HEK293 (cell line): ENCODE data around the gene ELMO1.

ENCODE experiments used
- CTCF ChIA-PET: fragments of 350-600 bp; formaldehyde crosslinking; extraction: SDS; loops from one replicate; lab custom pipeline; 2021; ENCODE audit warnings: antibody characterized with exemption; lab: Yijun Ruan, JAX
- POLR2A ChIA-PET: fragments of 300-600 bp; formaldehyde crosslinking; extraction: SDS; loops from one replicate; lab custom pipeline; 2020; ENCODE audit warnings: antibody characterized with exemption, inconsistent platforms; lab: Yijun Ruan, JAX
- H3K27ac ChIP-seq: fragments of 200-500 bp; sonication (Bioruptor generic); 2 replicates; pipeline ENCODE4 v1.5.1; 2014; ENCODE audit warnings: low read depth, low read length, control low read depth, inconsistent platforms; ENCODE audit errors: extremely low read depth
- H3K36me3 ChIP-seq, 2 experiments: fragments of 200-500 bp in 1 of 2; sonication (Bioruptor generic) in 1 of 2; 1 replicate in 1 of 2; 2 replicates in 1 of 2; pipeline ENCODE4 v1.5.1; 2014 to 2017; ENCODE audit warnings: inconsistent platforms in 2 of 2, low read length in 2 of 2; ENCODE audit not compliant: control insufficient read depth in 2 of 2, insufficient read depth in 1 of 2
- H3K4me1 ChIP-seq: fragments of 200-500 bp; sonication (Bioruptor generic); 2 replicates; pipeline ENCODE4 v1.5.1; 2014; ENCODE audit warnings: mild to moderate bottlenecking, low read length, inconsistent platforms; ENCODE audit not compliant: control insufficient read depth, insufficient read depth
- H3K4me3 ChIP-seq: 2 replicates; pipeline ENCODE4 v1.5.1; 2011; ENCODE audit warnings: low read depth, mild to moderate bottlenecking, control low read depth, low read length, moderate library complexity
- H3K9me3 ChIP-seq: fragments of 200-500 bp; sonication (Bioruptor generic); 2 replicates; pipeline ENCODE4 v1.5.1; 2014; ENCODE audit warnings: low read depth, low read length, inconsistent platforms; ENCODE audit not compliant: control insufficient read depth, insufficient read depth
- ATF2 ChIP-seq: fragments of 450-650 bp; formaldehyde crosslinking; IDR thresholded peaks from 2 replicates; pipeline ENCODE4 v1.5.1; 2016; ENCODE audit warnings: missing biosample characterization, missing genetic modification characterization, low read depth
- BCL6B ChIP-seq: fragments of 450-650 bp; formaldehyde crosslinking; IDR thresholded peaks from 2 replicates; pipeline ENCODE4 v1.5.1; 2017; ENCODE audit warnings: missing biosample characterization, missing genetic modification characterization
- KLF8 ChIP-seq: fragments of 450-650 bp; formaldehyde crosslinking; IDR thresholded peaks from 2 replicates; pipeline ENCODE4 v1.5.1; 2016; ENCODE audit warnings: missing biosample characterization, missing genetic modification characterization
- PRDM10 ChIP-seq: fragments of 450-650 bp; formaldehyde crosslinking; IDR thresholded peaks from 2 replicates; pipeline ENCODE4 v1.5.1; 2016; ENCODE audit warnings: missing biosample characterization, missing genetic modification characterization
- SETDB1 ChIP-seq: IDR thresholded peaks from one replicate; pipeline ENCODE4 v1.6.1; 2017; ENCODE audit warnings: mild to moderate bottlenecking, low read length, moderate library complexity, mixed read lengths; ENCODE audit not compliant: insufficient read length
- YY1 ChIP-seq: fragments of 450-650 bp; formaldehyde crosslinking; IDR thresholded peaks from 2 replicates; pipeline ENCODE4 v1.5.1; 2018; ENCODE audit warnings: missing biosample characterization, missing genetic modification characterization
- ZFP41 ChIP-seq: fragments of 450-650 bp; formaldehyde crosslinking; IDR thresholded peaks from 2 replicates; pipeline ENCODE4 v1.5.1; 2016; ENCODE audit warnings: missing biosample characterization, missing genetic modification characterization, borderline replicate concordance
- ZNF133 ChIP-seq: fragments of 450-650 bp; formaldehyde crosslinking; IDR thresholded peaks from 2 replicates; pipeline ENCODE4 v1.5.1; 2016; ENCODE audit warnings: missing biosample characterization, missing genetic modification characterization
- ZNF157 ChIP-seq: fragments of 450-650 bp; formaldehyde crosslinking; IDR thresholded peaks from 2 replicates; pipeline ENCODE4 v1.5.1; 2016; ENCODE audit warnings: missing biosample characterization, missing genetic modification characterization
- ZNF174 ChIP-seq: fragments of 450-650 bp; formaldehyde crosslinking; IDR thresholded peaks from 2 replicates; pipeline ENCODE4 v1.5.0; 2017; ENCODE audit warnings: missing biosample characterization, mild to moderate bottlenecking, missing genetic modification characterization
- ZNF223 ChIP-seq: fragments of 450-650 bp; formaldehyde crosslinking; IDR thresholded peaks from 2 replicates; pipeline ENCODE4 v1.5.1; 2016; ENCODE audit warnings: missing biosample characterization, missing genetic modification characterization
- ZNF354C ChIP-seq: fragments of 450-650 bp; formaldehyde crosslinking; IDR thresholded peaks from 2 replicates; pipeline ENCODE4 v1.5.1; 2016; ENCODE audit warnings: missing biosample characterization, missing genetic modification characterization, low read depth, borderline replicate concordance
- ZNF514 ChIP-seq: fragments of 450-650 bp; formaldehyde crosslinking; IDR thresholded peaks from 2 replicates; pipeline ENCODE4 v1.5.1; 2016; ENCODE audit warnings: missing biosample characterization, missing genetic modification characterization
- ZNF544 ChIP-seq: fragments of 450-650 bp; formaldehyde crosslinking; IDR thresholded peaks from 2 replicates; pipeline ENCODE4 v1.5.0; 2017; ENCODE audit warnings: missing biosample characterization, missing genetic modification characterization
- ZNF558 ChIP-seq: fragments of 450-650 bp; formaldehyde crosslinking; IDR thresholded peaks from 2 replicates; pipeline ENCODE4 v1.5.1; 2016; ENCODE audit warnings: missing biosample characterization, missing genetic modification characterization
- ZNF560 ChIP-seq: fragments of 450-650 bp; formaldehyde crosslinking; IDR thresholded peaks from 2 replicates; pipeline ENCODE4 v1.5.1; 2017; ENCODE audit warnings: missing biosample characterization, missing genetic modification characterization, borderline replicate concordance
- ZNF645 ChIP-seq: fragments of 450-650 bp; formaldehyde crosslinking; IDR thresholded peaks from 2 replicates; pipeline ENCODE4; 2016; ENCODE audit warnings: missing biosample characterization, missing genetic modification characterization
- ZNF76 ChIP-seq: fragments of 450-650 bp; formaldehyde crosslinking; IDR thresholded peaks from 2 replicates; pipeline ENCODE4; 2016; ENCODE audit warnings: low read depth, missing biosample characterization, missing genetic modification characterization, borderline replicate concordance
- ZNF792 ChIP-seq: fragments of 450-650 bp; formaldehyde crosslinking; IDR thresholded peaks from 2 replicates; pipeline ENCODE4 v1.5.1; 2016; ENCODE audit warnings: missing biosample characterization, missing genetic modification characterization
- ZNF830 ChIP-seq: fragments of 450-650 bp; IDR thresholded peaks from 2 replicates; pipeline ENCODE4 v1.5.0; 2018; ENCODE audit warnings: missing biosample characterization, missing genetic modification characterization, low read depth, mild to moderate bottlenecking, moderate library complexity
- ZSCAN30 ChIP-seq: fragments of 450-650 bp; IDR thresholded peaks from 2 replicates; pipeline ENCODE4 v1.5.1; 2018; ENCODE audit warnings: missing biosample characterization, mild to moderate bottlenecking, missing genetic modification characterization, moderate library complexity

Gene ELMO1

GRCh38 chr7:37196676-37197075 lies 252.0 kb downstream of the ELMO1 start (continued):
- TF ChIP-seq PRDM10 = no peak

- Histone ChIP-seq H3K36me3 (no peaks in the 10 kb centered on the region), H3K4me3 (no peak overlapping the region), H3K4me1 (no peaks in the 10 kb centered on the region), H3K27ac (no peak overlapping the region), H3K9me3 (no peaks in the 10 kb centered on the region)
- ChIA-PET POLR2A (no interaction called here), CTCF (interaction anchor here (0.6 to 7.9 kb wide), 6 partner anchors 12 to 707 kb away, joined by 3 to 98 read pairs (median 6); no protein-coding TSS in a partner anchor)
- no peak for TF ChIP-seq ZNF76
- no peak for TF ChIP-seq ZNF645
- TF ChIP-seq ZSCAN30 (tag by site-specific recombination) = no peak
- TF ChIP-seq ZNF133 (tag by site-specific recombination) = no peak
- no peak for TF ChIP-seq SETDB1
- TF ChIP-seq ZNF354C = no peak
- TF ChIP-seq ZNF223 (tag by site-specific recombination) = no peak
- TF ChIP-seq ATF2 (tag by site-specific recombination) = no peak
- TF ChIP-seq YY1 = no peak
- no peak for TF ChIP-seq ZNF560 (tag by site-specific recombination)
- no peak for TF ChIP-seq ZNF792 (tag by site-specific recombination)
- TF ChIP-seq ZFP41 = no peak
- no peak for TF ChIP-seq KLF8 (tag by site-specific recombination)
Observed at GRCh38 chr7:37195388-37195787, 253.3 kb downstream of the ELMO1 start.

GRCh38 chr7:37194943-37195342 lies 253.7 kb downstream of the ELMO1 start:
- H3K27ac ChIP-seq = no peak overlapping the region
- ChIA-PET POLR2A (no interaction called here), CTCF (interaction anchor here (7.9 kb wide), 1 partner anchor 707 kb away, joined by 98 read pairs; no protein-coding TSS in a partner anchor)
- H3K4me1 ChIP-seq = no peaks in the 10 kb centered on the region
- no peaks in the 10 kb centered on the region for H3K9me3 ChIP-seq
- H3K36me3 ChIP-seq = no peaks in the 10 kb centered on the region
- no peak overlapping the region for H3K4me3 ChIP-seq
- TF ChIP-seq ZNF157 (tag by site-specific recombination) (no peak), ZNF558 (tag by site-specific recombination) (no peak), ZNF174 (tag by site-specific recombination) (no peak), ZFP41 (no peak), BCL6B (tag by site-specific recombination) (no peak), PRDM10 (no peak), YY1 (no peak), ZNF830 (tag by site-specific recombination) (no peak), ZNF514 (tag by site-specific recombination) (no peak), ZNF544 (no peak)
